Stimulated activated CD4-positive, alpha-beta T cell treated with anti-CD3 and anti-CD28 coated beads, Interleukin-2, amount 100 ng/mL, for 24 hours (primary cell): ENCODE data around the gene FAM117B.
"Not testable (repeated sequence)": the region's sequence is repeated elsewhere in the genome, so short reads cannot be mapped to it uniquely, and the experiment has no call there.

Source experiments
- DNase-seq, 2 donors: peaks; one replicate each; pipeline ENCODE4 v3.0.0-alpha.2; 2020

FAM117B gene

DNA sequence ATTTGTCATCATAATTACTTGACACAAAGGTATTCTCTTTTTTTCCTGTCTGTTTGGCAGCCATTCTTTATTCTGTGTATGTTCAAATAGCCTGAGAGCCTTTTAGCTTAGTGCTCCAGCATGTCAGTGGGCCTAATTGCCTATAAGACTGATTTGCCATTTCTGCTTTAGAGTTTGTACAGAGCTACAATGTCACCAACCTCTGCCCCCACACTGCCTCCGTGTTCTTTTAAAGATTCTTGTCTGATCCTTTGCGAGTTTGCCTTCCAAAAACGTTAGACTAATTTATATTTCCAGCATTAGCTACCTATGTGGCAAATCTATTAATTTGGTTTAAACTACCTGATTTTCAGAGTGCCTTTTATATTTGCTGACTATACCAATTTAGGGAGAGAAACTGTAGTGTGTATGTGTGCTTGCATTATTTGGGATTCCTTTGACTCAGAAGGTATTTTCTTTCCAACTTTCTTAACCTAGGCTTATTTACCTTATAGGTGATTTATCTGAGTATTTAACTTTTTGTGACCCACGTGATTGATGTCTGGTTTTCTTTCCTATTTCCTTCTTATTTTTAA, 70.8 kb downstream of the FAM117B start:
- DNase-seq: no peak

DNA sequence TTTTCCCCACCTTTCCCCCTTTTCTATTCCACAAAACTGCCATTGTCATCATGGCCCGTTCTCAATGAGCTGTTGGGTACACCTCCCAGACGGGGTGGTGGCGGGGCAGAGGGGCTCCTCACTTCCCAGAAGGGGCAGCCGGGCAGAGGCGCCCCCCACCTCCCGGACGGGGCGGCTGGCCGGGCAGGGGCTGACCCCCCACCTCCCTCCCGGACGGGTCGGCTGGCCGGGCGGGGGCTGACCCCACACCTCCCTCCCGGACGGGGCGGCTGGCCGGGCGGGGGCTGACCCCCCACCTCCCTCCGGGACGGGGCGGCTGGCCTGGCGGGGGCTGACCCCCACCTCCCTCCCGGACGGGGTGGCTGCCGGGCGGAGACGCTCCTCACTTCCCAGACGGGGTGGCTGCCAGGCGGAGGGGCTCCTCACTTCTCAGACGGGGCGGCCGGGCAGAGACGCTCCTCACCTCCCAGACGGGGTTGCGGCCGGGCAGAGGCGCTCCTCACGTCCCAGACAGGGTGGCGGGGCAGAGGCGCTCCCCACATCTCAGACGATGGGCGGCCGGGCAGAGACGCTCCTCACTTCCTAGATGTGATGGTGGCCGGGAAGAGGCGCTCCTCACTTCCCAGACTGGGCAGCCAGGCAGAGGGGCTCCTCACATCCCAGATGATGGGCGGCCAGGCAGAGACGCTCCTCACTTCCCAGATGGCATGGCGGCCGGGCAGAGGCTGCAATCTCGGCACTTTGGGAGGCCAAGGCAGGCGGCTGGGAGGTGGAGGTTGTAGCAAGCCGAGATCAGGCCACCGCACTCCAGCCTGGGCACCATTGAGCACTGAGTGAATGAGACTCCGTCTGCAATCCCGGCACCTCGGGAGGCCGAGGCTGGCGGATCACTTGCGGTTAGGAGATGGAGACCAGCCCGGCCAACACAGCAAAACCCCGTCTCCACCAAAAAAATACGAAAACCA, 80.5 kb downstream of the FAM117B start:
- DNase-seq: not testable (repeated sequence)

DNA sequence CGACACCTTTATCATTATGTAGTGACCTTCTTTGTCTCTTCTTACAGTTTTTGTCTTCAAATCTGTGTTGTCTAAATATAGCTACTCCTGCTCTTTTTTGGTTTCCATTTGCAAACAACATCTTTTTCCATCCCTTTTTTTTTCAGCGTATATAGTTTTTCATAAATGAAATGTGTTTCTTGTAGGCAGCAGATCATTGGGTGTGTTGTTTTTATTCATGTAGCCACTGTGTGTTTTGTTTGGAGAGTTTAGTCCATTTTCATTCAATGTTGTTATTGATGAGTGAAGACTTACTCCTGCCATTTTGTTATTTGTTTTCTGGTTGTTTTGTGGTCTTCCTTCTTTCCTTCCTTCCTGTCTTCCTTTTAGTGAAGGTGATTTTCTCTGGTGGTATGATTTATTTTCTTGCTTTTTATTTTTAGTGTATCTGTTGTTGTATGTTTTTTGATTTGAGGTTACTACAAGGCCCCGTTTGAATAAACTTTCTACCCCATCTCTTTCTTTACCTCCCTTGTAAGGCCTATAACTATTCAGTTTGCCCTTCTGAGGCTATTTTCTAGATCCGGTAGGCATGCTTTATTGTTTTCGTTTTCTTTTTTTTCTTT, 81.4 kb downstream of the FAM117B start:
- no peak for DNase-seq

DNA sequence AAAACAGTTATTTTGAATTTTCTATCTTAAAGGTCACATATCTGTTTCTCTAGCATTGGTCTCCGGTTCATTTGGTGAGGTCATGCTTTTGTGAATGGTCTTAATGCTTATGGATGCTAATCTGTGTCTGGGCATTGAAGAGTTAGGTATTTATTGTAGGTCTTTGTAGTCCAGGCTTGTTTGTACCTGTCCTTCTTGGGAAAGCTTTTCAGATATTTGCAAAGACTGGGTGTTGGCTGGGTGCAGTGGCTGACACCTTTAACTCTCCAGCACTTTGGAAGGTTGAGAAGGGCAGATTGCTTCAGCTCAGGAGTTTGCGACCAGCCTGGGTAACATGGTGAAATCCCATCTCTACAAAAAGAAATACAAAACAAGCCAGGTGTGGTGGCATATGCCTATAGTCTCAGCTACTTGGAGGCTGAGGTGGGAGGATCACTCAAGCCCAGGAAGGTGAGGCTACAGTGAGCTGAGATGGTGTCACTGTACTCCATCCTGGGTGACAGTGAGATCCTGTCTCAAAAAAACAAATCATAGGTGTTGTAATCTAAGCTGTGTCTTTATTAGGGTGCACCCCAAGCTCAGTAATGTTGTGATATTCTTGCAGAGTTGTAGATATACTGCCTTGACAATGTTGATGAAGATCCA, 82.3 kb downstream of the FAM117B start:
- no peak for DNase-seq

GRCh38 chr2:202717598-202718310, 83.0 kb downstream of the FAM117B start:
- no peak for DNase-seq

- DNase-seq: no peak
These were observed 83.8 kb downstream of the FAM117B start for GRCh38 chr2:202718614-202719013.

DNA sequence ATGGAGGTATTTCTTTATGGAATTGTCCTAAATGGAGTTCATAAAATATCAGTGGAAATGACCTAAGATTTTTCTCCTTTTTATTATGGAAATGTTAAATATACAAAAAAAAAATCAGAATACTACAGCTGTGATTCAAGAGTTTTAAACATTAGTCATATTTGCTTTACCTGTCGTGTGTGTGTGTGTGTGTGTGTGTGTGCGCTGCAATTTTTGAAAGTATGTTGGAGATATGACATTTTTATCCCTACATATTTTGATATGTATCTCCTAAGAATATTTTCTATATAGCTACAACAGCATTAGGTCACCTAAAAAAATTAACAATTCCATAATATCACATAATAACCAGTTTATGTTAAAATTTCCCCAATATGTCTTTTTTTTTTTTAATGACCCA, 85.5 kb downstream of the FAM117B start:
- DNase-seq: no peak

GRCh38 chr2:202721621-202722020, 86.9 kb downstream of the FAM117B start:
- no peak for DNase-seq

DNA sequence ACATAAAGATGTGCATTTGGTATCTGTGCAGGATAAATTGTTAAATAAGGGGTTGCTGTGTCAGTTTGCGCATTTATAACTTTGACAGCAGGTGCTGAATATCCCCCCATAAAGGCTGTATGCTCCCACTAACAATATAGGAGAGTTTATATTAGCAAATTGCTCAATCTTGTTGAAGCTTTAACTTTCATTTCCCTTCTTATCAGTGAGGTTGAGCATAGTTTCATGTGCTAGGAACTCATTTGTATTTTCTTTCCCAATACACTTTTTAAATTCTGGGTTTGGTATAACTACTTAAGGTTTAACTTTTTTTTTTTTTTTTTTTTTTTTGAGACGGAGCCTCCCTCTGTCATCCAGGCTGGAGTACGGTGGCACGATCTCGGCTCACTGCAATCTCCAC, 89.0 kb downstream of the FAM117B start:
- no peak for DNase-seq

DNA sequence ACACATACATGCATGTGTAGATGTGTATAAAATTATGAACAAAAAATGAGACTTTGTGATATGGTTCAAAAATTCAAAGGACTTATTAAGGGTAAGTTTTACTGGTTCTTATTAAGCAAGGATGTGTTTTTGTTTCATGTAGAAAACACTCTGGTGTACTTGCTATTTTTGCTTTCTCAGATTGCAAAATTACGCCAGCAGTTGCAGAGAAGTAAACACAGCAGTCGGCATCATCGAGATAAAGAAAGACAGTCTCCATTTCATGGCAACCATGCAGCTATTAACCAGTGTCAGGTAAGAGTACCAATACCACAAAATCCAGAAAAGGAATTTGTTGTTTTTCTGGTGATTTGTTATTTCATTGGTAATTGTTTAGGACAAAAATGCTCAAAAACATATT, 91.3 kb downstream of the FAM117B start:
- DNase-seq: no peak

- DNase-seq: no peak
These were observed 102.1 kb downstream of the FAM117B start for GRCh38 chr2:202736826-202737225.

DNA sequence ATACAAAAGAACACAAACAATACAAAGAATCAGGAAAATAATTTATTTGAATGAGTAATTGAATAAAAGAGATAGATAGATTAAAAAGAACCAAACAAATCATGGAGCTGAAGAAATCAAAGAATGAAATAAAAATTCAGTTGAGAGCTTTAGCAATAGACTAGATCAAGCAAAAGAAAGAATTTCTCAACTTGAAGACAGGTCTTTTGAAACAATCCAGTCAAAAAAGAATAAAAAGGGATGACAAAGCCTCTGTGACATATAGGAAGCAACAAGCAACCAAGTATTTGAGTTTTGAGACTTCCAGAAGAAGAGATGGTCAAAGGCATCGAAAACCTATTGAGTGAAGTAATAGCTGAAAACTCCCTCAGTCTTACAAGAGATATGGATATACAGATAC, 108.8 kb downstream of the FAM117B start:
- no peak for DNase-seq

DNA sequence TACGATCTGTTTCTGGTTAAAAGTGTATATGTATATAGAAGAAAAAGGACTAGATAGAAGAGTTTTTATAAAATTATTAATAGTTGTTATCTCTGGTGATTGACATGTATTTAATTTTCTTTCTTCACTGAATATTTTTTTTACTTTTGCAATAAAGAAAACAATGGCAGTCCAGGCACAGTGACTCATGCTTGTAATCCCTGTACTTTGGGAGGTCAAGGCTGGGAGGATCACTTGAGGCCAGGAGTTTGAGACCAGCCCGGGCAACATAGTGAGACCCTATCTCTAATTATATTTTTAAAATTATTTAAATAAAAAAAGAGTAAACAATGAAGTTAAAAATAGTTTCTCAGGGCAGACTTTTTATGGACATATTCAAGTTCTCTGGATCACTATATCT, 114.7 kb downstream of the FAM117B start:
- no peak for DNase-seq

GRCh38 chr2:202750763-202751427, 116.1 kb downstream of the FAM117B start:
- no peak for DNase-seq

GRCh38 chr2:202752071-202752470, 117.3 kb downstream of the FAM117B start:
- no peak for DNase-seq

- no peak for DNase-seq
These were observed 120.2 kb downstream of the FAM117B start for GRCh38 chr2:202754936-202755335.

GRCh38 chr2:202756598-202756997, 121.8 kb downstream of the FAM117B start:
- no peak for DNase-seq

- no peak for DNase-seq
These were observed 122.6 kb downstream of the FAM117B start for GRCh38 chr2:202757339-202757738.

- no peak for DNase-seq
These were observed 123.4 kb downstream of the FAM117B start for GRCh38 chr2:202758128-202758527.

DNA sequence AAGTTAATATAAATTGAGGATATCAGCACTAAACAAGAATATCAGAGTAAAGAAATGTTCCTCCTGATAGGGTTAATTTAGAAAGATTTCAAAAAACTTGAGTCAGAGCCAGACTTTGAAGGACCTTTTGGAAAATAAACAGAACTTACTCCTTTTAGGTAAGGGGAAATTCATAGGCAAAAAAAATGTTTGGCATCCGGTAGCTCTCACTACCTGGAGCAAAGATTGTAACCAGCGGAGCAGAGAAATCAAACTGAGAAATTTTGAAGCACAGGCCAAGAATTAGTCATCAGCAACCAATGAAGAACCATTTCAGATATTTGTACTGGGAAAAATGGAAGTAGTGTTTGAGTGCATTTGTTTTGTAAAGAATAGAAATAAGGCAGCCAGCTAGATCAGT, 123.8 kb downstream of the FAM117B start:
- no peak for DNase-seq

- no peak for DNase-seq
These were observed 126.1 kb downstream of the FAM117B start for GRCh38 chr2:202760848-202761247.

DNA sequence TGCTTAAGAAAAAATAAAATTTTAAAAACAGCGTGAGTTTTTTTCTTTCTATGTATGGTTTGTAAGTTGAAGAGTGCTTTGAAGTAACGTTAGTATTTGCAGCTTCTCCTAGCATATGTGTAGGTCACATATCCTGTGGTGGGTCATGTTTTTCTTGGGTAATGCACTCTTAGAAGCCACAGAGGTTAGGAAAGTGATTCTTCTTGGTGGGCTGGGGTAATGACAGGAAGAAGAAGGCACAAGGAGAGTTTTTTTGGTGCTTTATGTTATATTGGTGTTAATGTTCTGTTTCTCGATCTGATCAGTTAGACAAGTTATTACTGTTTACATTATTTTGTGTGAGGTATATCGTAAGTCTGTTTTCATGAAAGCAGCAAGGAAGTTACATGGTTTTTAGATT, 127.8 kb downstream of the FAM117B start:
- DNase-seq: no peak
